Mesenchymal stem cell (in vitro differentiated cells and primary cell): ENCODE results near the gene PPP2R3C.
"Not testable (repeated sequence)": the region's sequence is repeated elsewhere in the genome, so short reads cannot be mapped to it uniquely, and the experiment has no call there.

ENCODE experiments used
- DNase-seq: peaks from one replicate; pipeline ENCODE4 v3.0.0-alpha.2; 2013
- H2AFZ ChIP-seq: one replicate; pipeline ENCODE4 v1.6.1; 2013; ENCODE audit warnings: low read depth, mild to moderate bottlenecking, control low read depth, inconsistent platforms, low read length, moderate library complexity
- H2AK5ac ChIP-seq: 2 replicates; pipeline ENCODE4 v1.6.1; 2013; ENCODE audit warnings: low read length, moderate library complexity, mild to moderate bottlenecking, inconsistent platforms; ENCODE audit not compliant: severe bottlenecking
- H2BK120ac ChIP-seq: one replicate; pipeline ENCODE4 v1.6.1; 2013; ENCODE audit warnings: low read depth, mild to moderate bottlenecking, inconsistent platforms, low read length, moderate library complexity
- H2BK12ac ChIP-seq, 2 experiments: one replicate each; pipeline ENCODE4 v1.6.1; 2013; ENCODE audit warnings: inconsistent platforms in 2 of 2, low read length in 2 of 2, mild to moderate bottlenecking in 2 of 2, moderate library complexity in 2 of 2, control low read depth in 1 of 2
- H2BK15ac ChIP-seq: one replicate; pipeline ENCODE4 v1.6.1; 2013; ENCODE audit warnings: mild to moderate bottlenecking, low read depth, inconsistent platforms; ENCODE audit not compliant: poor library complexity, severe bottlenecking
- H2BK5ac ChIP-seq: 2 replicates; pipeline ENCODE4 v1.6.1; 2013; ENCODE audit warnings: low read depth, mild to moderate bottlenecking, low read length, control low read depth, inconsistent platforms; ENCODE audit not compliant: poor library complexity, severe bottlenecking
- H3K14ac ChIP-seq, 2 experiments: one replicate each; pipeline ENCODE4 v1.6.1; 2013; ENCODE audit warnings: inconsistent platforms in 2 of 2, low read length in 2 of 2, control low read depth in 1 of 2, mild to moderate bottlenecking in 1 of 2, moderate library complexity in 1 of 2
- H3K18ac ChIP-seq, 2 experiments: one replicate each; pipeline ENCODE4 v1.6.1; 2013; ENCODE audit warnings: inconsistent platforms in 2 of 2, low read length in 2 of 2, control low read depth in 1 of 2, low read depth in 1 of 2, mild to moderate bottlenecking in 1 of 2
- H3K23ac ChIP-seq, 2 experiments: one replicate each; pipeline ENCODE4 v1.6.1; 2013; ENCODE audit warnings: inconsistent platforms in 2 of 2, low read length in 2 of 2, mild to moderate bottlenecking in 2 of 2, moderate library complexity in 2 of 2, control low read depth in 1 of 2
- H3K27ac ChIP-seq: 2 replicates; pipeline ENCODE4 v1.5.1; 2013; ENCODE audit warnings: mild to moderate bottlenecking, moderate library complexity, low read length, control low read depth, inconsistent platforms; ENCODE audit not compliant: poor library complexity, severe bottlenecking
- H3K27me3 ChIP-seq, 2 experiments: 2 replicates each; pipeline versions ENCODE4 v1.6.1 to v1.7.0; 2013; ENCODE audit warnings: low read length in 2 of 2, mild to moderate bottlenecking in 2 of 2, moderate library complexity in 2 of 2, control low read depth in 1 of 2, inconsistent platforms in 1 of 2; ENCODE audit not compliant: control insufficient read depth in 1 of 2, insufficient read depth in 1 of 2
- H3K36me3 ChIP-seq, 2 experiments: 2 replicates each; pipeline versions ENCODE4 v1.6.1 to v1.7.0; 2013; ENCODE audit warnings: low read length in 2 of 2, control low read depth in 1 of 2, inconsistent platforms in 1 of 2, low read depth in 1 of 2, mild to moderate bottlenecking in 1 of 2; ENCODE audit not compliant: insufficient read depth in 2 of 2, control insufficient read depth in 1 of 2
- H3K4ac ChIP-seq, 2 experiments: one replicate each; pipeline ENCODE4 v1.6.1; 2013; ENCODE audit warnings: inconsistent platforms in 2 of 2, low read length in 2 of 2, mild to moderate bottlenecking in 2 of 2, moderate library complexity in 2 of 2, control low read depth in 1 of 2, low read depth in 1 of 2
- H3K4me1 ChIP-seq: 2 replicates; pipeline ENCODE4 v1.6.1; 2013; ENCODE audit warnings: low read depth, low read length, control low read depth; ENCODE audit not compliant: control insufficient read depth, insufficient read depth
- H3K4me2 ChIP-seq: 2 replicates; pipeline ENCODE4 v1.6.1; 2013; ENCODE audit warnings: low read length, mild to moderate bottlenecking, inconsistent platforms; ENCODE audit not compliant: poor library complexity, severe bottlenecking
- H3K4me3 ChIP-seq, 2 experiments: 2 replicates each; pipeline versions ENCODE4 v1.5.1 to v1.7.0; 2013; ENCODE audit warnings: low read length in 2 of 2, mild to moderate bottlenecking in 2 of 2, control low read depth in 1 of 2, low read depth in 1 of 2; ENCODE audit not compliant: insufficient read depth in 1 of 2
- H3K79me1 ChIP-seq: replicated peaks from 2 replicates; pipeline ENCODE4 v1.6.1; 2013; ENCODE audit warnings: mild to moderate bottlenecking, control low read depth, low read length, inconsistent platforms; ENCODE audit not compliant: poor library complexity, severe bottlenecking
- H3K9ac ChIP-seq: 2 replicates; pipeline ENCODE4 v1.7.0; 2013; ENCODE audit warnings: mild to moderate bottlenecking, low read length, moderate library complexity
- H3K9me3 ChIP-seq: 2 replicates; pipeline ENCODE4 v1.7.0; 2013; ENCODE audit warnings: mild to moderate bottlenecking, low read length; ENCODE audit not compliant: control insufficient read depth
- H4K8ac ChIP-seq: one replicate; pipeline ENCODE4 v1.6.1; 2013; ENCODE audit warnings: inconsistent platforms, mild to moderate bottlenecking, low read length, moderate library complexity
- H4K91ac ChIP-seq: one replicate; pipeline ENCODE4 v1.6.1; 2013; ENCODE audit warnings: mild to moderate bottlenecking, low read length, inconsistent platforms
- WGBS: methylation state at CpG from one replicate; pipeline ENCODE4 v1.1.7; 2013; ENCODE audit warnings: mixed read lengths; 5-methylcytosine and 5-hydroxymethylcytosine counted together

The PPP2R3C gene

DNA sequence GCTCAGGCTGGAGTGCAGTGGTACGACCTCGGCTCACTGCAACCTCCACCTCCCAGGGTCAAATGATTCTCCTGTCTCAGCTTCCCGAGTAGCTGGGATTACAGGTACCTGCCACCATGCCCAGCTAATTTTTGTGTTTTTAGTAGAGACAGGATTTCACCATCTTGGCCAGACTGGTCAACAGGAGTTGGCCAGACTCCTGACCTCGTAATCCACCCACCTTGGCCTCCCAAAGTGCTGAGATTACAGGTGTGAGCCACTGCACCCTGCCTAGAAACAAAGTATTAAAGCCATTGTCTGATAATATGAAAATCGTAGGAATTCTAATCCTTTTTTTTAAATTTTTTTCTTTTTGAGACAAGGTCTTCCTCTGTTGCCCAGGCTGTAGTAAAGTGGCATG is 56.1 kb downstream of the PPP2R3C start:
- not testable (repeated sequence) for H4K8ac ChIP-seq, H3K18ac ChIP-seq, H3K27me3 ChIP-seq, H3K4me1 ChIP-seq, H3K4me3 ChIP-seq, H2BK5ac ChIP-seq, H3K23ac ChIP-seq, H3K14ac ChIP-seq, H2BK12ac ChIP-seq, H3K27ac ChIP-seq, H2AFZ ChIP-seq, H3K9me3 ChIP-seq, H3K9ac ChIP-seq, H2AK5ac ChIP-seq, H4K91ac ChIP-seq, DNase-seq, H3K4me2 ChIP-seq, H2BK15ac ChIP-seq, H3K4ac ChIP-seq, H2BK120ac ChIP-seq
- 92% methylated on average over 5 of the region's 5 CpGs for WGBS
- peaks cover 14 to 38% of the 10 kb centered on the region in 2 experiments for H3K36me3 ChIP-seq
- peaks cover 25% of the 10 kb centered on the region for H3K79me1 ChIP-seq

DNA sequence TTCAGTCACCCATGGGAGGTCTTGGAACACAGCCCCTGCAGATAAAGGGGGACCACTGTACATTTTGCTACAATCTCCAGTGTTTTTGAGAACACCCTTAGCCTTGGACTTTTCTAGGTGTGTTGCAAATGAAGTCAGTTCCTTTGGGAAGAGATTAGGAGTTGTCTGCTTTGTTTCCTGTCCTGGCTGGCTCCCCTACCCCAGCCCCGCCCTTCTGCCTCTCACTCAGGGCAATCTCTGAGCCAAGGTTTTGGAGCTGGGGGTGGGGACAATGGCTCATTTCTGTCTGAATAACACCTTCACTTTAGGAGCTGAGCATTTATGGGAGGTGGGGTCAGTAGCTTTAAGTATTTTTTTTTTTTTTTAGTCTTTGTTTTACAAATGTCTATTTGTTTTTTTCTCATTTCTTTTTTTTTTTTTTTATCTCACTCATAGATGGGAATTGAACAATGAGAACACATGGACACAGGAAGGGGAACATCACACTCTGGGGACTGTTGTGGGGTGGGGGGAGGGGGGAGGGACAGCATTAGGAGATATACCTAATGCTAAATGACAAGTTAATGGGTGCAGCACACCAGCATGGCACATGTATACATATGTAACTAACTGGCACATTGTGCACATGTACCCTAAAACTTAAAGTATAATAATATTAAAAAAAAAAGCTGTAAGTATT is 60.5 kb downstream of the PPP2R3C start:
- not testable (repeated sequence) for H3K23ac ChIP-seq, H2BK120ac ChIP-seq, H4K91ac ChIP-seq, H3K27ac ChIP-seq, H3K14ac ChIP-seq, H2AK5ac ChIP-seq, H2BK5ac ChIP-seq, H2BK12ac ChIP-seq, DNase-seq, H2AFZ ChIP-seq, H4K8ac ChIP-seq, H3K4me2 ChIP-seq, H3K9ac ChIP-seq, H3K9me3 ChIP-seq, H3K18ac ChIP-seq, H3K4me1 ChIP-seq, H3K4ac ChIP-seq, H2BK15ac ChIP-seq, H3K27me3 ChIP-seq, H3K4me3 ChIP-seq
- Histone ChIP-seq H3K79me1 (peaks cover 14% of the 10 kb centered on the region), H3K36me3 (peaks cover 22 to 46% of the 10 kb centered on the region in 2 experiments)
- 100% methylated on average over 1 of the region's 1 CpG for WGBS

DNA sequence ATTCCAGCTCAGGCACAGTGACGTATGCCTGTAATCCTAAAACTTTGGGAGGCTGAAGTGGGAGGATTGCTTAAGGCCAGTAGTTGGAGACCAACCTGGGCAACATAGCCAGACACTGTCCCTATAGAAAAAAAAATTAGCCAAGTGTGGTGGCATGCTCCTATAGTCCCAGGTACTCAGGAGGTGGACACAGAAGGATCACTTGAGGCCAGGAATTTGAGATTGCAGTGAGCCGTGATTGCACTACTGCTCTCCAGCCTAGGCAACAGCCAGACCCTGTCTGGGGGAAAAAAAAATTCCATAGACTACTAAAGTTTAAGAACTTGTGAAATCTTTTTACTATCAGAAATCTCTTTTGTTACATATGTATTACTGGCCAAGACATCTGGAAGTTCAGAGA is 69.2 kb downstream of the PPP2R3C start:
- Histone ChIP-seq H3K23ac (no peak overlapping the region), H2BK12ac (no peak overlapping the region), H3K79me1 (peaks cover 10% of the 10 kb centered on the region), H3K14ac (no peak overlapping the region), H3K4me3 (no peak overlapping the region), H2AK5ac (no peak overlapping the region), H4K8ac (no peak overlapping the region), H4K91ac (no peak overlapping the region), H3K9ac (no peak overlapping the region), H2BK120ac (no peak overlapping the region), H3K18ac (no peak overlapping the region), H3K4me2 (no peak overlapping the region), H2BK5ac (no peak overlapping the region), H3K4me1 (peaks cover 5% of the 10 kb centered on the region), H3K4ac (no peak overlapping the region), H3K9me3 (no peaks in the 10 kb centered on the region), H3K36me3 (peaks cover 15 to 55% of the 10 kb centered on the region in 2 experiments), H3K27ac (no peak overlapping the region), H2AFZ (no peak overlapping the region), H3K27me3 (no peaks in the 10 kb centered on the region), H2BK15ac (no peak overlapping the region)
- WGBS: 100% methylated on average over 1 of the region's 2 CpGs
- DNase-seq: no peak

DNA sequence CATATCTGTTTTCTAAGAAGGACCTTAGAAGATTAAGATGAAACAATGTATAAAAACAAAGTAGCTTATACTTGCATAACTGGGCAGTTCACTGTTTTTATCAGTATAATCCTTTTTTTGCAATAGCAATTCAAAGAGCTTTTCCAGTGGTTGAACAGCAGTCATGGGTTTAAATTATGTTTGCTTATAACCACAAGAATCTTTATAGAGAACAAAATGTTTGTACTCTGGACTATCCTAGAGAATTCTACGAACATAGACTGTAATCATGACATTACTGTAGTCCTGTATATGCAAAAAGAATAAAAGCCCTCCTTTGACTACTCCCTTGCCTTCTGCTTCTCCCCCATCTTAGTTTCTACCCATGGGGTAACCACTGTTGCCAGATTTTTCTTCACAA is 70.0 kb downstream of the PPP2R3C start:
- no peak overlapping the region for H3K4me3 ChIP-seq
- no peak overlapping the region for H3K9ac ChIP-seq
- no peak overlapping the region for H2BK12ac ChIP-seq
- no peak overlapping the region for H4K91ac ChIP-seq
- peak; percentile 30 for DNase-seq
- no peaks in the 10 kb centered on the region for H3K27me3 ChIP-seq
- no peak overlapping the region for H2BK120ac ChIP-seq
- H3K4me2 ChIP-seq: no peak overlapping the region
- no peak overlapping the region for H4K8ac ChIP-seq
- H3K79me1 ChIP-seq: peaks cover 10% of the 10 kb centered on the region
- no peak overlapping the region for H2AK5ac ChIP-seq
- no peak overlapping the region for H3K4ac ChIP-seq
- H2BK15ac ChIP-seq: no peak overlapping the region
- H3K4me1 ChIP-seq: peaks cover 8% of the 10 kb centered on the region
- H3K14ac ChIP-seq: no peak overlapping the region
- H3K36me3 ChIP-seq: peaks cover 12 to 49% of the 10 kb centered on the region in 2 experiments
- H3K9me3 ChIP-seq: no peaks in the 10 kb centered on the region
- no peak overlapping the region for H3K27ac ChIP-seq
- no peak overlapping the region for H3K18ac ChIP-seq
- no peak overlapping the region for H3K23ac ChIP-seq
- no peak overlapping the region for H2BK5ac ChIP-seq
- no peak overlapping the region for H2AFZ ChIP-seq
- 100% methylated on average over 1 of the region's 1 CpG for WGBS
